Measurements from ENCODE around the gene PTK6. TPM values are rescaled to one million over a fixed set of nuclear protein-coding genes. Genes with fewer than 3 reads are reported as not detected.
"Not testable (repeated sequence)": the region's sequence is repeated elsewhere in the genome, so short reads cannot be mapped to it uniquely, and the experiment has no call there.

Gene PTK6
- total RNA-seq, 4 donors from 2014 or later, result 8.3 to 109 (median 84.5) TPM

GRCh38 chr20:63574156-63574828 lies 37.1 kb upstream of the PTK6 start, which contains the start of gene HELZ2:
Gene HELZ2 (minus strand): TSS chr20:63574239. CDS start chr20:63572385, 1,854 bp downstream.
- peaks cover 0 to 8% (median 0%) of the 10 kb centered on the region in 3 donors for H3K36me3 ChIP-seq
- H3K4me1 ChIP-seq, result peaks cover 3 to 17% (median 9%) of the 10 kb centered on the region in 4 donors
- DNase-seq, result peak; percentile 80 to 93 (median 91)
- no peaks in the 10 kb centered on the region for H3K9me3 ChIP-seq
- H3K4me3 ChIP-seq, result peak within 1 kb of the TSS; percentile 72 to 88 (median 80)
- TF ChIP-seq POLR2A (IDR thresholded peaks at IDR 0.05) (no peak), CTCF (IDR thresholded peaks at IDR 0.05) (no peak)
- no peaks in the 10 kb centered on the region for H3K27me3 ChIP-seq
- peak within 1 kb of the TSS; percentile 80 to 88 (median 84) for H3K27ac ChIP-seq

- Histone ChIP-seq H3K36me3 (peaks cover 0 to 8% (median 0%) of the 10 kb centered on the region in 3 donors), H3K27me3 (no peaks in the 10 kb centered on the region), H3K9me3 (no peaks in the 10 kb centered on the region), H3K27ac (peak overlapping the region; percentile 80 to 88 (median 84)), H3K4me3 (peak overlapping the region; percentile 72 to 88 (median 80)), H3K4me1 (peaks cover 3 to 23% (median 12%) of the 10 kb centered on the region in 4 donors)
- DNase-seq, result no peak
- TF ChIP-seq POLR2A (IDR thresholded peaks at IDR 0.05) (no peak), CTCF (IDR thresholded peaks at IDR 0.05) (no peak)
Observed at GRCh38 chr20:63573647-63574131, 36.5 kb upstream of the PTK6 start.

- peak overlapping the region; percentile 72 to 88 (median 80) for H3K4me3 ChIP-seq
- TF ChIP-seq POLR2A (IDR thresholded peaks at IDR 0.05), result no peak
- no peak for TF ChIP-seq CTCF (IDR thresholded peaks at IDR 0.05)
- no peak for DNase-seq
Observed at GRCh38 chr20:63572788-63573646, 35.8 kb upstream of the PTK6 start.

GRCh38 chr20:63572071-63572787 lies 35.1 kb upstream of the PTK6 start:
- Histone ChIP-seq H3K27me3 (no peaks in the 10 kb centered on the region), H3K27ac (no peak overlapping the region), H3K4me1 (peaks cover 3 to 38% (median 22%) of the 10 kb centered on the region in 4 donors), H3K4me3 (no peak overlapping the region), H3K36me3 (peaks cover 0 to 8% (median 0%) of the 10 kb centered on the region in 3 donors), H3K9me3 (no peaks in the 10 kb centered on the region)
- no peak for TF ChIP-seq CTCF (IDR thresholded peaks at IDR 0.05)
- no peak for TF ChIP-seq POLR2A (IDR thresholded peaks at IDR 0.05)
- DNase-seq, result no peak

More at GRCh38 chr20:63572788-63573646, 35.8 kb upstream of the PTK6 start:
- Histone ChIP-seq H3K27me3 (no peaks in the 10 kb centered on the region), H3K27ac (peak overlapping the region; percentile 80 to 88 (median 84)), H3K9me3 (no peaks in the 10 kb centered on the region), H3K4me1 (peaks cover 3 to 30% (median 18%) of the 10 kb centered on the region in 4 donors), H3K36me3 (peaks cover 0 to 8% (median 0%) of the 10 kb centered on the region in 3 donors)

- not testable (repeated sequence) for DNase-seq, H3K4me3 ChIP-seq, H3K36me3 ChIP-seq, H3K9me3 ChIP-seq, H3K27me3 ChIP-seq, H3K27ac ChIP-seq
- H3K4me1 ChIP-seq, result peaks cover 3 to 41% (median 23%) of the 10 kb centered on the region in 4 donors
Observed at GRCh38 chr20:63571087-63571478, 33.9 kb upstream of the PTK6 start.

Data from Peyer's patch (tissue), 4 donors.